ENCODE results near the gene MED12.

MED12 gene

DNA sequence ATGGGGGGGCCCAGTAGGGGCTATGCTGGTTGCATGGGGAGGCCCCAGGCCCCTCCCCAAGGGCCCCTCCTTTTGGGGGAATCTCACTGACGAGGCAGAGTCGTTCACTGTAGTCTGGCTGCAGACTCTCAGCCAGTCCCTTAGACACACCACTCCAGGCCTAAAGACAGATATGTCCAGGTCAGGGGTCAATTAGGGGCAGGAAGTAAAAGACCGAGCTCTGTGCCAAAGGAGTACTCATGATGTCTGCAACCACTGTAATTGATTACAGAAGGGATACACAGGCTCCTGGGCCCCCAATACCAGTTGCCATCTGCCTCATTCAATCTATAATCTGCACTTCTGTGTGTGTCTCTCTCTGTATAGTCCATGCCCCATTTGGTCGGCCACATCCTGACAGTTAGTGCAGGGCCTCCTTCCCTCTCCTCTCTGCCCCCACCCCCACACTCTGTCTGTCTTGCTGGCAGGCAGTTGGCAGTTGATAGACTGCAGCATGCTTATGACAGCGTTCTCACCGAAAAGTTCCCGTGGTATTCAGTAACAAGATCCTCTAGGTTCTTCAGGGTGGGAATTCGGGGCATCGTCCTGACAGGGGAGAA is 10.5 kb upstream of the MED12 start:
- DNase-seq = no peak

DNA sequence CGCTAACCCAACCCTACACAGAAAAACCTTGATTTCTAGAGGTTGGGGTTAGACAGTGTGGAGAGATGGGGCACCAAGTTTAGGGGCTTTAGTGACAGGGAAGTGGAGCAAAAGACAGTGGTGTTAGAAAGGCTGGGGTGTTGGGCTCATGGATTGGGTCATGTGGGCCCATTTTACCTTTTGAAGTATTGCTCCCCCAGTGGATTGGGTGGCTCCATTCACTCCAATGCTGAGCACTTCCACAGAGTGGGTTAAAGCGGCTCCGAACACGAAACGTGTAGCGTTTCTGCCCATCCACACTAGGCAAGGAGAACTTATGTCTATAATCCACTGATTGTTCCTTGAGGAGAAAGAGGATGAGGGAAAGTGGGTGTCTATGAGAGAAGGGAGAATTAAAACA is 9.3 kb upstream of the MED12 start:
- no peak for DNase-seq

DNA sequence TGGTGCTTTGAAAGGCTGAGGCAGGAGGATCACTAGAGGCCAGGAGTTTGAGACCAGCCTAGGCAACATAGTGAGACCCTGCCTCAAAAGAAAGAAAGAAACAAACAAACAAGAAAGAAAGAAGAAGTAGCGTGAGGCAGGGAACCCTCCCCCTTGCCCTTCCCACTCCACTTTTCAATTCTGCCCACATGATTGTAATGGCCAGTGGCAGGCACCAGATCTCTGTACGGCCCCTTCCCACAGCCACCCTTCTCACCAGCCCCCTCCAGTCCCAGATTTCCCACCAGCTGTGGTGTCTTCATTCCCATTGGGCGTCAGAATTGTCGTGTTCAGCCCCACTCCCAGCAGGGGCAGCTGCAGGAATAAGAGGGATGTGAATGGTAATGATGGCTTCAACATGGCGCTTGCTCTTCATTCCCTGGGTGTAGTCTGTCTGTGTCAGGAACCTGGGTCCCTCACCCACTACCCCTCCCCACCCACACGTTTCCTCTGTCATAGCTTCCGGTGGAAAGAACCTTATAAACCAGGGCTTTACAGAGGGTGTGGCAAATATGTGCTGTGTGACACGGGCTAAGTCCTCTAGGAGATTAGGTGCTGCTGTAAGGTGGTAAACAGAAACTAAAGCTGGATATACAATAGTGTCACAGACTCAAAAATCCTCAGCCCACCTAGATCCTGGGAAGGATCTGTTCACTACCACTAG is 7.1 kb upstream of the MED12 start, which contains the start of gene IL2RG:
IL2RG (minus strand) TSS at position 437 of the 703 bp plus-strand sequence; CDS start at position 399, 38 bp downstream.
- DNase-seq = no peak

DNA sequence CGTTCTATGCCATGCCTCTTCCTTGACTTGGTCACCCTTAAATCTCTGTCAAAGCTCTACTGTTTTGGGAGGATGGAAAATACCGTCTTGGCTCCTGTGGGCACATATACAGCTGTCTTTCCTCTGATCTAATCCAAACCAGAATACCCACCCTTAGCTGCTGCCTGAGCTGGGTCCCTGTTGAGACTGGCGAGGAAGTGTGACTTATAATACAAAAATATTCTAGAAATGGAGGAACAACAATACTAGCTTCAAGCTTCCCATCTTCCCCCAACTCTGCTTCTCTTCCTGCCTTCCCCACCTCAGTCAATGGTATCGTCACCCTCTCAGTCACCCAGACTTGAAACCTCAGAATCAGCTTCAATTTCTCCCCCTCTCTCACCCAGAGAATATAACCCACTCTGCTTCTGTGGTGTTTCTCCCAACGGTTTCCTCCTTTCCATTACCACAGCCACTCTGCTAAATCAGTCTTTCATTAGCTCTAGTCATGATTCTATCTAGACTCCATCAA is 6.4 kb upstream of the MED12 start:
- DNase-seq = no peak

DNA sequence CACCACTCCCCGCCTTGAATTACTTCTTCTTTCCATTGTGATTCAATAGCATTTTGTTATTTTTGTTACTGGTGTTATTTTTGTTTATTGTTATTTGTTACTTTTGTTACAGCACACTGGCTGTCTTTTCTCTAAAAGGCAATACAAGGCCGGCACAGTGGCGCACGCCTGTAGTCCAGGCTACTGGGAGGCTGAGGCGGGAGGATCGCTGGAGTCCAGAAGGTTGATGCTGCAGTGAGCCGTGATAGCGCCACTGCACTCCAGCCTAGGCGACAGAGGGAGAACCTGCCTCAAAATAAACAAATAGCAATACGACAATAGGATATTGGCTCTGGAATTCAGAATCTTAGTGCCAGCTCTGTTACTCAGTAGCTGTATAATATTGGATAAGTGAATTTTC is 1.0 kb upstream of the MED12 start:
- no peak for DNase-seq

DNA sequence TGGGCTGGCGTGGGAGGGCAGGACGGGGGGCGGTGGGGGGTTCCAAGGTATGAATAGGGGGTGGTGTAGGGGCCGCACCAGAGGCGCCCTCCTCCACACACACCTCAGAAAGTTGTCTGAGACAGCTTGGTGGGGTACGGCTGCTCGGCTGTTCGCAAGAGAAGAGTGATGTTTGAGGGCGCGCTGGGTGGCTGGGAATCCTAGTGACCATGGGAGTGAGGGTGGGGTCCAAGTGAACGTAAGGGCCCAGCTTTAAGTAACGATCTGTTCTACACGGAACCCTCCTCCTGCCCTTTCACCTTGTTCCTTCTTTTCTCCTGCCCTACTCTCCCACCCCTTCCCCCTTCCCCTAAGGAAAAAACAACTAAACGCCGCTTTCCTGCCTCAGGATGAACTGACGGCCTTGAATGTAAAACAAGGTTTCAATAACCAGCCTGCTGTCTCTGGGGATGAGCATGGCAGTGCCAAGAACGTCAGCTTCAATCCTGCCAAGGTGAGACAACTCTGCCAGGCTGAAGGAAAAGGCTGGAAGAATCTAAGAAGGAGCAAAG is 664 bp downstream of the MED12 start:
- DNase-seq = no peak

DNA sequence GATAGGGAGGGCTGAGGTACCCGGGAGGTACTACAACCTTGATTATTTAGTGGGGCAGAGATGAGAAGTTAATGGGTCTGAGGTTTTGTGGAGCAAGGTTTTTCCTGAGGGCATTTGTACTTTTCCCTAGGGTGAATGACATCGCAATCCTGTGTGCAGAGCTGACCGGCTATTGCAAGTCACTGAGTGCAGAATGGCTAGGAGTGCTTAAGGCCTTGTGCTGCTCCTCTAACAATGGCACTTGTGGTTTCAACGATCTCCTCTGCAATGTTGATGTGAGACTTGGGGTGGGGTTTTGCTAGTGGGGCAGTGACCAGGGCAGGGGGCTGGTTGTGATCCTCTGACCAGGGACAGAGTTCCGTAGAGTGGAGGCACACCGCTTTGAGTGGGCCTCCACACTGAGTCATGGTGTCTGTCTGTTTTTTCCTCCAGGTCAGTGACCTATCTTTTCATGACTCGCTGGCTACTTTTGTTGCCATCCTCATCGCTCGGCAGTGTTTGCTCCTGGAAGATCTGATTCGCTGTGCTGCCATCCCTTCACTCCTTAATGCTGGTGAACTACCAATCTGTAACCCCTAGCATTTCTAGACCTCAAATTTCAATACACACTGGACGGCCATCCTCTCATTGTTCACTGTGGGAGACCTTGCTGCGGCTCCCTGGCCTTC is 9.9 kb downstream of the MED12 start:
- DNase-seq = no peak

DNA sequence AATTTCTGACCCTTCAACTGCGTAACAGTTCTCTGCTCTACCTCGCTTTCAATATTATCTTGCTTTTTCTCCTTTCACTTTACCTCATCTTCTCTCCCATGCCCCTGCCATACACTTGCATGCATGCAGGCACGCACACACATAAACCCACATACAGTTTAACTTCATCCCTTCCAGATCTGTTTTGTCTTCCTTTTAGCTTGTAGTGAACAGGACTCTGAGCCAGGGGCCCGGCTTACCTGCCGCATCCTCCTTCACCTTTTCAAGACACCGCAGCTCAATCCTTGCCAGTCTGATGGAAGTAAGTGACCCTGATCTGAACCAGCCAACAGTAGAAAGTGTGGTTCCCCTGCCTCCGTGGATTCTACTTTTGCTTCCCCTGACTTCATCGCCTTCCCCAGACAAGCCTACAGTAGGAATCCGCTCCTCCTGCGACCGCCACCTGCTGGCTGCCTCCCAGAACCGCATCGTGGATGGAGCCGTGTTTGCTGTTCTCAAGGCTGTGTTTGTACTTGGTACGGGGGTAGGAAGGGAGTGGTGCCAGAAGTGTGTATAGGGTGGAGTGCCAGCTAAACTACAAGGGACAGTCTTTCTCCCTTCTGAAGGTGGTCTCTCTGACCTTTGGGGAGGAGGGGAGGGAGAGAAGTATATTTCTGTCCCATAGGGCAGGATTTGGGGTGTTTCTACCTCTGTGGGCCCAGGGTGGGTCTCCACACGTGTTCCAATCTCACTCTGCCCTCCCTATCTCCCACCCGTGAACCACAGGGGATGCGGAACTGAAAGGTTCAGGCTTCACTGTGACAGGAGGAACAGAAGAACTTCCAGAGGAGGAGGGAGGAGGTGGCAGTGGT is 10.7 kb downstream of the MED12 start:
- DNase-seq = peak; percentile 7

DNA sequence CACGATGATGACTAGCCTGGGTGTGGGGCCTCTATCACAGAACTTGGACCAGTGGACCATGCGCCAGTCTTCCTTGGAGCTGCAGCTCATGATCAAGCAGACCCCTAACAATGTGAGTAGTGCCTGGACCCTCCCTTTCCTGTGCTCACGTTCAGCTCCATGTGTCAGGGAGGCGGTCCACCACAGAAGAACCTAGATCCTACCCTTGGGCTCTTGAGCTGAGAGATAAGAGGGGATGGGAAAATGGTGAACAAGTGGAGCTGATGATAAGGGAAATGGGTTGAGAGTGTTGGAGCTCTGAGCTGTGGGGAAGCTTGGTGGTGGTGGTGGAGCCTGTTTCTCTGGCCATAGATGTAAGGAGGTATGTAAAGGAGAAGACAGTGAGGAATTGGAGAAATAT is 13.1 kb downstream of the MED12 start:
- DNase-seq = no peak

DNA sequence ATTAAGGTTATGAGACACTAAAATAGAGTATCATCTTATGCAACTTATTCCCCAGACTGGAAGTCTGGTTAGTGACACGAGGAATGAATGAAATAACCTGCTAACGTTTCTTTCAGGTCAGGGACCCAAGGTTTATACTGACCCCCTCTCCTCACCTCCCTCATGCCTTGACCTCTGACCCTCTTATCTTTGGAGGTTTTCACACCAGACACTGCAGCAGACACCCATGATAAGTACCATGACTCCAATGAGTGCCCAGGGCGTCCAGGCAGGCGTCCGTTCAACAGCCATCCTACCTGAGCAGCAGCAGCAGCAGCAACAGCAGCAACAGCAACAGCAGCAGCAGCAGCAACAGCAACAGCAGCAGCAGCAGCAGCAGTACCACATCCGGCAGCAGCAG is 22.0 kb downstream of the MED12 start:
- no peak for DNase-seq

DNA sequence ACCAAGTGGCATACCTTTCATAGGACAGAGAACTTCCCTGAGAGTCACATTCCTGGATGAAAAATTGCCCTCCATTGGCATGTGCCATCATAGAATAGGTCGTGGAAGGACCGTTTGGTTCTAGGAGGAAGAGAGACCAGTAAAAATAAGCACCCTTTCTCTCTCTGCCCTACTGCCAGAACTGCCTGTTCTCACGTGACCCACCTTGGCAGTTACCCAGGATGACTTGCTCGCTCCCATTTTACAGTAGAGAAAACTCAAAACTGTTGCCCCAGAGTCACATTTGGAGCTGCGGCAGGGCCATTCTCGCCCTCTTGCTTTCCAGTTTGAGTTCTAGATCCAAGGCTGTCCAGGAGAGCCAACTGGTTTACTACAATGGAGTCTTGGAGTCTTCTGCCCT is 25.1 kb downstream of the MED12 start:
- no peak for DNase-seq

DNA sequence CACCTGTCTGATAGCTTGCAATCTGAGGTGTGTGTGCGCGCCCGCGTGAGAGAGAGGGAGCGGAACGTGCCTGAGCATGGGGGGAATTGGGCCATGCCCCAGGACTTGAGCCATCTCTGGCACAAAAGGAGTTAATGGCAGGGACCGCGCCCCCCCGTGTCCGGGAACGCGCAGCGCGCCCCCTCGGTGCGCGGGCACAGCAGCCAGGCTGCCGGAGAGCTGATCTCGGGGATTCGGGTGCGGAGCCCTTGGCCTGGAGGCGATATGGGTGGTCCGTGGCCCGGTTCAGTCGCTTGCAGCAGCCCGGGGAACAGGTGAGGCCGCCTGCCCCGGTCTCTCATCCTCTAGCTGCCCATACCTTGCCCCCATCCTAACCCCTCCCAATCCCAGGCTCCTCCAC is 26.3 kb downstream of the MED12 start, which contains the start of gene NLGN3:
NLGN3 (plus strand) TSS at position 191 of the 400 bp plus-strand sequence. CDS start 2,909 bp downstream, outside the sequence.
- no peak for DNase-seq

DNA sequence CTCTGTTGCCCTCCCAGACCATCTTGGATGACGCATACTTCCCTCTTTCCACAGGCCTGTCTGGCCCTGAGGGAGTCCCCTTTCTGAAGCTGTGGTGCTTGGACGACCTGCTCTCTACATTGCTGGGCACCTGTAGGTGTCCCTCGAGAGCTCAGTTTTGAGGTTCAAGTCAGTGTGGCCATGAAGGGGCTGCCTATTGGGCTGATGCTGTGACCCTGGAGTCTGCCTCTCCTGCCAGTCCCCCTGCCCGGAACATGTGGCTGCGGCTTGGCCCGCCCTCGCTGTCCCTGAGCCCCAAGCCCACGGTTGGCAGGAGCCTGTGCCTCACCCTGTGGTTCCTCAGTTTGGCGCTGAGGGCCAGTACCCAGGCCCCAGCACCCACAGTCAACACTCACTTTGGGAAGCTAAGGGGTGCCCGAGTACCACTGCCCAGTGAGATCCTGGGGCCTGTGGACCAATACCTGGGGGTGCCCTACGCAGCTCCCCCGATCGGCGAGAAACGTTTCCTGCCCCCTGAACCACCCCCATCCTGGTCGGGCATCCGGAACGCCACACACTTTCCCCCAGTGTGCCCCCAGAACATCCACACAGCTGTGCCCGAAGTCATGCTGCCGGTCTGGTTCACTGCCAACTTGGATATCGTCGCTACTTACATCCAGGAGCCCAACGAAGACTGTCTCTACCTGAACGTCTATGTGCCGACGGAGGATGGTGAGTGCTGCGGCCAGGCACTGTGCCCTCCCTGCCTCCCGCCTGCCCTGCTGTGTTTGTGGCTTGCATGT is 29.3 kb downstream of the MED12 start:
- DNase-seq = no peak

DNA sequence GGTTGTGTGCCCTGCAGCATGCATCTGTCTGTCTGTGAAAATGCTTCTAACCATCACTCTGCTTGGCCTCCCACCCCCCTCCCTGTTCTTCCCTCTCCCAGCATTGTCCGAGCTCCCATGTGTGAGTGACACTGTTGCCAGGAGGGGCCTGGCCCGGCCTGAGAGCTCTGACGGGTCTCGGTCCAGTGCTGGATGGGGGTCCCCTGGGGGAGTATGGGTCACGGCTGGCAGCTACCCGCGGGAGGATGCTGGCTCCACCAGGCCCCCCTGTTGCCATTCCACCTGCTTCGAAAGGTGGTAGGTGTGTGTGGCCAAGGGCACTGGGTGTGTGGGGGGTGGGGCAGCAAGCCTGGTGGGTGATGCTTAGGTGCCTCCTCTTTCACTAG is 29.9 kb downstream of the MED12 start:
- no peak for DNase-seq

DNA sequence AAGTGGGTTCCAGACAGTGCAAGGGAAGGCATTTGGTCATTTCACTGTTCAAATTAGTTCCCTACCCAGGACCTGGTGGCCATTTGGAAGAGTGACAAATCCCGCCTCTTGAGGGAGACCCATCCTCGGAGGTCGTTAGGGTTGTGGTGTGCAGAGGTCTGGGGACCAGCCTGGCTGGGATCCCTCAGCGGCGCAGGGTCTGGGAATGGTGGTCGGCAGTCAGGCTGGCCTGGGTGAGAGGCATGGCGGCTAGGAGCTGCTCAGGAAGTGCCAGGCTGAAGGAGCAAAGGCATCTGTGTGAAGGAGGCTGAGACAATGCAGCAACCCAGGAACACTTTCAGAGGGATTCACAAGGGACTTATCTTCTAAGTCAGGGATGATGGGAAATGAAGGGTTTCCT is 33.0 kb downstream of the MED12 start:
- DNase-seq = no peak

DNA sequence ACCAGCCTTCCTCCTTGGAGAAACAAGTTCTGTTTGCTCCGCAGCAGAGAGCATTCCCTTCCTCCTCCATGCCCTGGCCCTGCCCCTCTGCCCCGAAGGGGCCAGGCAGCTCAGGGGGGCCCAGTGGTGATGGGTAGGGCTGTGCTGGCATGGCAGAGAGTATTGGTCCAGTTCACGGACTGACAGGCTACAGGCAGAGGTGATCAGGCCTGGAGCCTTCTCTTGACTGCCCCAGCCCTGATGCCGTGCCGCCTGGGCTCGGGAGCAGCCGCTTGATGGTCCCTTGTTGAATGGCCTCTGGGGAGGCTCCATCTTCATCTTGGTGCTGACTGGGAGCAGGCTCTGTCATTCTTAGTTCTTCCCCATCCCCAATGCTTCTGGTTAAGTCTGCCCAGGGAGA is 35.8 kb downstream of the MED12 start:
- DNase-seq = no peak

DNA sequence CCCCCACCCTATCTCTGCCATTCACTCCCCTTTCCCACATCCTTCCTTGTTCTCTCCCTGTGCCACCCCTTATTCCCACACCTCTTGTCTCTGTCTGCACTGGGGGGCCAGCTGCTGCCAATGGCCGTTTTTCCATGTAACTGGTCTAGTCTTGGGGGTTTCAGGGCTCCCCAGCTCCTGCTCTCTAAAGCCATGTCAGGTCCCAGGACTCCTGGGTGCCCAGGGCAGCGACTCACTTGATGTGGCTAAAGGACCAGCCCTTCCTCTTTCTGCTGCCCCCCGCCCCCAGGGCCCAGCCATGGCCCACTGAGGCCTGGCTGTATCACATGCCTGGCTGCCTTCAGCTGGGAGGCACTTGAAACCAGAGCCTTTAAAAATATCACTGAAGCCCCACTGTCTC is 36.2 kb downstream of the MED12 start:
- DNase-seq = no peak

DNA sequence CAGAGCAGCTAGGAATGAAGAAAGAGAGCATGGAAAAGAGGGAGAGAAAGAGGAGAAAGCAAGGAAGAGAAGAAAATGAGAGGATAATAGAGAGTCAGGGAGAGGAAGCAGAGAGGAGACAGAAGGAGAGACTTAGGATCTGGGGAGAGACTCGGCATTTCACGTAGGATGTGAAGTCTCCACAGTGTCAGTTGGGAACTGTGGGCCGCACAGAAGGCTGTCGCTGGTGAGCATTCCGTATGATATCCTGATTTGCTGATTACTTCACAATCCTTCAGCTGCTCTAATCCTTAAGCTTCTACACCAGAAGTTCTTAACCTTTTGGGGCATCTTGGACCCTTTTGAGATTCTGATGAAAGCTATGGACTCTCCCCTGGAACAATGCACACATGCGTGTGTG is 40.2 kb downstream of the MED12 start:
- DNase-seq = no peak

DNA sequence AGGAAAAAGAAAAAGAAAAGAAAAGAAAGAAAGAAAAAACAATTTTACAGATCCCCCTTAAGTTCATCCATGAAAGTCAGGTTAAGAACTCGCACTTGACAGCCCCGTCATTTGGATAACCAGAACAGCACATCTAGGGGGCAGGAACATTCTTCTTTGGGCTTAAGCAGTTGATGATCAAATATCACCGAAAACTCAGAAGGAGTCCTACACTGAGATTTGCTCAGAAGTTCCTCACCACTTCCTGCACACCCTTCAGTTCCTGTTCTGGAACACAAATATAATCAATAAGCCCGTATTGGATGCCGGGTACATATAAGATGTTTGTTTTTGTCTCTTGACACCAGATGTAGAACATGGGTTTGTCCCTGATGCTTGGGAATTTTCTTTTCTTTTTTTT is 40.9 kb downstream of the MED12 start:
- DNase-seq = no peak

DNA sequence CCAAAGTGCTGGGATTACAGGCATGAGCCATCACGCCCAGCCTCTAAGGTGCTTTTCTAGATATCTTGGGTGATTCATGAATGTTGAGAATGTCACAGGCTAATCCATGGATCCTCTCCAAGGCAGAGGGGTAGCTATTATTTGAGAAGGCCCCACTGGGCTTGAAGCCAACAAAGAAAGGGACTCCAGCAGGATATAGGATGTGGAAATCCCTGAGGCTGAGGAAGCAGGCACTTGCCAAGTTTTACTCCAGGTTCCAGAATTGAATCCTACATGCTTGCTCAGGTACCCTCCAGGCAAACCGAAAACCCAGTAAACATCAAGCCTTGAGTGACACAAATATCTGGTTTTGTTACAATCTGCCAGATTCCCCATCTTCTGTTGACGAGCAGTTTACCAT is 42.1 kb downstream of the MED12 start:
- no peak for DNase-seq

DNA sequence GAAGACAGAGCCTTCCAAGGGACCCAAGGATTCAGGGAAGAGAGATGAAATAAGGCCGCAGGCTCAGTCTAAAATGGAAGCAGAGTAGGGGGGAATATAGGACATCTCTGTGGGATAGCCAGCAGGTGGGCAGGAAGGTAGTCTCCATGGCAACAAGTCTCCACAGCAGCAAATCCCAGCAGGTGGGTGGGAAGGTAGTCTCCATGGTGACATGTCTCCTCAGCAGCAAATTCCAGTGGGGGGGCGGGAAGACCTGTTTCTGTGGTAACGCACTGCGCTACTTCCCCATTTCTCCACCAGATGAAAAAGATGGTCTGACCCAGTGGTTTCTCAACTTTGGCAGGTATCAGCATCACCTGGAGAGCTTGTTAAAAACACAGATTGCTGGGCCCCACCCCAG is 44.6 kb downstream of the MED12 start:
- DNase-seq = no peak

DNA sequence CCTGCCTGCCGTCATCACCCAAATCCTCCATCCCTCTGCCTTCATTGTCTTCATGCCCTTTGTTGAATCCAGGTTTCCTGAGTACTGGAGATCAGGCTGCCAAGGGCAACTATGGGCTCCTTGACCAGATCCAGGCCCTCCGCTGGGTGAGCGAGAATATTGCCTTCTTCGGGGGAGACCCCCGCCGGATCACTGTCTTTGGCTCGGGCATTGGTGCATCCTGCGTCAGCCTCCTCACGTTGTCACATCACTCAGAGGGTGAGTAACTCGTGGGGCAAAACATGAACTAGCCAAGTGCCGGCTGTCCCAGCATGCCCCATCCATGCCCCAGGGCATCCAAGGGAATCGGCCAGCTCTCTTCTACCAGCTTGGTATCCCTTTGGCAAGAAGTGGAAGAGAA is 45.7 kb downstream of the MED12 start:
- DNase-seq = no peak

All from NCI-H2107 (cell line).